Glutamatergic neuron (in vitro differentiated cells): ENCODE results near the gene MRPL48. TPM values are rescaled to one million over a fixed set of nuclear protein-coding genes. Genes with fewer than 3 reads are reported as not detected.

ENCODE experiments used
- DNase-seq: peaks from one replicate; pipeline ENCODE4 v3.0.0; 2022
- H3K27ac Mint-ChIP-seq: one replicate; pipeline ENCODE4 v1.8.0; 2020; ENCODE audit warnings: mild to moderate bottlenecking, mixed read lengths, inconsistent platforms; ENCODE audit not compliant: unreplicated experiment
- H3K27me3 Mint-ChIP-seq: one replicate; pipeline ENCODE4 v1.8.0; 2020; ENCODE audit warnings: mild to moderate bottlenecking, moderate library complexity, mixed read lengths, inconsistent platforms; ENCODE audit not compliant: unreplicated experiment
- H3K36me3 Mint-ChIP-seq: one replicate; pipeline ENCODE4 v1.8.0; 2020; ENCODE audit warnings: mild to moderate bottlenecking, mixed read lengths, inconsistent platforms; ENCODE audit not compliant: unreplicated experiment
- H3K4me1 Mint-ChIP-seq: one replicate; pipeline ENCODE4 v1.8.0; 2020; ENCODE audit warnings: mild to moderate bottlenecking, low read depth, mixed read lengths, inconsistent platforms; ENCODE audit not compliant: unreplicated experiment
- H3K4me3 Mint-ChIP-seq: one replicate; pipeline ENCODE4 v1.8.0; 2020; ENCODE audit warnings: mild to moderate bottlenecking, mixed read lengths, inconsistent platforms; ENCODE audit not compliant: unreplicated experiment
- H3K9me3 Mint-ChIP-seq: one replicate; pipeline ENCODE4 v1.8.0; 2020; ENCODE audit warnings: mild to moderate bottlenecking, moderate library complexity, mixed read lengths, inconsistent platforms; ENCODE audit not compliant: unreplicated experiment
- long read RNA-seq: library from polyadenylated mRNA; unstranded; transcript quantifications from one replicate; pipeline ENCODE4 v2.0.0, GENCODE V29; 2020; ENCODE audit not compliant: unreplicated experiment
- total RNA-seq: library from RNA; stranded (reverse); fragmentation: NEBNext Ultra II Directional; extraction: Animal tissue kit (Norgen Biotek cat#: 25700); gene quantifications from one replicate; pipeline ENCODE4 v1.2.1, GENCODE V29; 2021; ENCODE audit not compliant: unreplicated experiment
- TF ChIP-seq, protein P1 (sequence below): fragments of 200-600 bp; sonication (generic); IDR thresholded peaks from one replicate; pipeline ENCODE4 v1.5.0; 2021; ENCODE audit not compliant: partially characterized antibody, unreplicated experiment

MRPL48 gene
- 30.5 TPM for total RNA-seq
- long read RNA-seq, transcript MRPL48-201 (8 exons, 1,536 nt), result major isoform, 16 of 28 reads
- long read RNA-seq, partial matches to known transcripts, result 2 of 28 reads
- long read RNA-seq, other reads (novel, unspliced or antisense), result 9 of 28 reads

DNA sequence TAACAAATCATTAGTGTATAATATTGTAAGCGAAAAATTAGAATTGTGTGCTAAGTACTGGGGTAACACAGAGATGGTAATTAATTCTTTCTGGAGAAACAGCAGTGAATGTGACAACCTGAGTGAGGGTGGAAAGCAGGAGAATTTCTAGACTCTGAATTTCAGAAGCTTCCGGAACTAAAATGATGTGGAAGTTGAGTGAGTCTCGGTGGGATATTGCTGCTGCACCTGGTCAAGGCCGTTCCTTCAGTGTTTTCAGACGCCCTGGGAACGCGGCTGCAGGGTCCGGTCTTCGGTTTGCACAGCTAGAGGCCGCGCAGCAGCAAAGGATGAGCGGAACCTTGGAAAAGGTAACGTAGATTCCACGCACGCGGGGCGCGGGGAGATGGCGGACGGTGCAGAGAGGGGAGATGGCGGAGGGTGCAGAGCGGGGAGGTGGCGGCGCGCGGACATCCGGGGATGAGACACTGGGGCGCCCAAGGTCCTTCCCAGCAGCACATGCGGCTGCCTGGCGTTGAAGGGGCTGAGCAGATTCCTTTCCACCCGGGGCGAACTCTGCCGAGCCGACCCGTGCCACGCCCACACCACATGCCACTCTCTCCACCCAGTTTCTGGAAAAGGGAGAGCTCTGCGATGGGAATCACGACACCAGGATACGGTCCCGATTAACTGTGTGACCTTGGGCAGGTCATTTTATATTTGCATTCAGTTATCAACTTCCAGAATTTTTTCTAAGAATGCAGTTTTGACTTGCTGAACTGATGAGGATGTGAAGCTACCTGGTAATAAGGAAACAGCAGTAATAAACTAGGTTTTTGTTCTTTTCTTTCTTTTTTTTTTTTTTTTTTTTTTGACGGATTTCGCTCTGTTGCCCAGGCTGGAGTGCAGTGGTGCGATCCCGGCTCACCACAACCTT is at the start of gene MRPL48:
MRPL48 (plus strand) TSS at position 232 of the 916 bp plus-strand sequence; CDS start at position 330, 98 bp downstream.
- TF ChIP-seq, protein P1, sequence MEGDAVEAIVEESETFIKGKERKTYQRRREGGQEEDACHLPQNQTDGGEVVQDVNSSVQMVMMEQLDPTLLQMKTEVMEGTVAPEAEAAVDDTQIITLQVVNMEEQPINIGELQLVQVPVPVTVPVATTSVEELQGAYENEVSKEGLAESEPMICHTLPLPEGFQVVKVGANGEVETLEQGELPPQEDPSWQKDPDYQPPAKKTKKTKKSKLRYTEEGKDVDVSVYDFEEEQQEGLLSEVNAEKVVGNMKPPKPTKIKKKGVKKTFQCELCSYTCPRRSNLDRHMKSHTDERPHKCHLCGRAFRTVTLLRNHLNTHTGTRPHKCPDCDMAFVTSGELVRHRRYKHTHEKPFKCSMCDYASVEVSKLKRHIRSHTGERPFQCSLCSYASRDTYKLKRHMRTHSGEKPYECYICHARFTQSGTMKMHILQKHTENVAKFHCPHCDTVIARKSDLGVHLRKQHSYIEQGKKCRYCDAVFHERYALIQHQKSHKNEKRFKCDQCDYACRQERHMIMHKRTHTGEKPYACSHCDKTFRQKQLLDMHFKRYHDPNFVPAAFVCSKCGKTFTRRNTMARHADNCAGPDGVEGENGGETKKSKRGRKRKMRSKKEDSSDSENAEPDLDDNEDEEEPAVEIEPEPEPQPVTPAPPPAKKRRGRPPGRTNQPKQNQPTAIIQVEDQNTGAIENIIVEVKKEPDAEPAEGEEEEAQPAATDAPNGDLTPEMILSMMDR, result no peak
- peaks cover 6% of the 10 kb centered on the region for H3K9me3 Mint-ChIP-seq
- H3K4me3 Mint-ChIP-seq, result peak within 1 kb of the TSS; percentile 100

DNA sequence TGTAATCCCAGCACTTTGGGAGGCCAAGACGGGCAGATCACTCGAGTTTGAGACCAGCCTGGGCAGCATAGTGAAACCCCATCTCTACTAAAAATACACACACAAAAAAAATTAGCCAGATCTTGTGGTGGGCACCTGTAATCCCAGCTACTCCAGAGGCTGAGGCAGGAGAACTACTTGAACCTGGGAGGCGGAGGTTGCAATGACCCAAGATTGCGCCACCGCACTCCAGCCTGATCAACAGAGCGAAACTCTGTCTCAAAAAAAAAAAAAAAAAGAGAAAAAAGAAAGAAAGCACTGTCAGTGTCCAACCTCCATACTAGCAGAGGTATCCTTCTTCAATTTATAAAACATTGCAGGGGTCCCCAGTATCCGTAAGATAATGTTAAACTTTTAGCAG is 44.6 kb upstream of the MRPL48 start:
- Mint-ChIP-seq H3K27me3 (peaks cover 4% of the 10 kb centered on the region), H3K36me3 (no peaks in the 10 kb centered on the region), H3K4me3 (no peak overlapping the region), H3K9me3 (peaks cover 1% of the 10 kb centered on the region), H3K4me1 (peaks cover 2% of the 10 kb centered on the region), H3K27ac (no peak overlapping the region)
- TF ChIP-seq, protein P1, result no peak
- no peak for DNase-seq

More for the DNA sequence above, at the start of gene MRPL48:
- Mint-ChIP-seq H3K27me3 (peaks cover 1% of the 10 kb centered on the region), H3K27ac (peak within 1 kb of the TSS; percentile 100), H3K4me1 (peaks cover 6% of the 10 kb centered on the region), H3K36me3 (no peaks in the 10 kb centered on the region)
- peak; percentile 88 for DNase-seq

DNA sequence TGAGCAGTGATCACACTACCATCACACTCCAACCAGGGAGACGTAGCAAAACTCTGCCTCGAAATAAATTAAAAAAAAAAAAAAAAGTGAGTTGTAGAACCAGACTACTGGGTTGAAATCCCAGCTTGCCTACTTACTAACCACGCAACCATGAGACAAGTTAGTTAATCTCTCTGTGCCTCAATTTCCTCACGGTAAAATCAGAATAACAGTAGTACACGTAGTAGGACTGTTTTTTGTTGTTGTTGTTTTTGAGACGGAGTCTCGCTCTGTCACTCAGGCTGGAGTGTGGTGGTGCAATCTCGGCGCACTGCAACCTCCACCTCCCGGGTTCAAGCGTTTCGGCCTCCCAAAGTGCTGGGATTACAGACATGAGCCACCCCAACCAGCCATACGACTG is 41.0 kb upstream of the MRPL48 start:
- Mint-ChIP-seq H3K4me1 (peaks cover 5% of the 10 kb centered on the region), H3K4me3 (no peak overlapping the region), H3K36me3 (no peaks in the 10 kb centered on the region), H3K27me3 (peaks cover 7% of the 10 kb centered on the region), H3K9me3 (no peaks in the 10 kb centered on the region), H3K27ac (no peak overlapping the region)
- DNase-seq, result no peak
- TF ChIP-seq, protein P1, result no peak

DNA sequence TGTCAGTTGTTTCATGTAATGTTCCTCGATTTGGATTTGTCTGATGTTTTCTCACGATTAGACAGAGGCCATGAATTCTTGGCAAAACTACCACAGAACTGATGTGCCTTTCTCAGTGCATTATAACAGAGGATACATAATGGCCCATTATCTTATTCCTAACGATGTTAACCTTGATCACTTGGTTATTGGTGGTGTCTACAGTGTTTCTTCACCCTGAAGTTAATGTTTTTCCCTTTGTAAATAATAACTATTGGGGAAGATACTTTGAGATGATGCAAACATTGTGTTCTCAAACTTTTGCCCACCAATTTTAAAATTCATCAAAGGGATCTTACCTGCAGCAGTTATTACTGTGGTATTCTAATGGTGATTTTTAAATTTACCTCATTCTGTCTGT is 39.9 kb upstream of the MRPL48 start:
- no peak overlapping the region for H3K4me3 Mint-ChIP-seq
- DNase-seq, result no peak
- H3K27me3 Mint-ChIP-seq, result peaks cover 7% of the 10 kb centered on the region
- peaks cover 5% of the 10 kb centered on the region for H3K4me1 Mint-ChIP-seq
- H3K27ac Mint-ChIP-seq, result no peak overlapping the region
- H3K9me3 Mint-ChIP-seq, result no peaks in the 10 kb centered on the region
- H3K36me3 Mint-ChIP-seq, result no peaks in the 10 kb centered on the region
- TF ChIP-seq, protein P1, result no peak

DNA sequence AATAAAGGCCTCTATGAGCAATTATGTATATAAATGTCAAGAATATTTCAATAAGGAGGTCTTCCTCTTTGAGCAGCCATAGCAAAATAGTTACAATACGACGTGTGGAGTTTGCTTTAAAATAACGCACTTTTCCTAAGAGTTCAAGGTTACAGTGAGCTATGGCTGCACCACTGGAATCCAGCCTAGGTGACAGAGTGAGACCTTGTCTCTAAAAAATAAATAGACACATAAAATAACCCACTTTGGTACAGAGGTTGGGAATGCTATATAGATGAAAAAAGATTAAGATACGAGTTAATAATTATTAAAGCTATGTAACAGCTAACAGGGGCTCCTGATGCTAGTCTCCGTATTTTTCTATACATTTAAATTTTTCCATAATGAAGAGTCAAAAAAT is 39.4 kb upstream of the MRPL48 start:
- Mint-ChIP-seq H3K27me3 (peaks cover 7% of the 10 kb centered on the region), H3K4me1 (peaks cover 5% of the 10 kb centered on the region), H3K9me3 (no peaks in the 10 kb centered on the region), H3K27ac (no peak overlapping the region), H3K36me3 (no peaks in the 10 kb centered on the region), H3K4me3 (no peak overlapping the region)
- DNase-seq, result no peak
- TF ChIP-seq, protein P1, result no peak
